HFFc6 (cell line): ENCODE results near the gene LTBP2. TPM values are rescaled to one million over a fixed set of nuclear protein-coding genes. Genes with fewer than 3 reads are reported as not detected.

Source experiments
- DNase-seq: peaks from one replicate; pipeline ENCODE4 v3.0.0-alpha.2; 2018
- H3K27ac Mint-ChIP-seq: 2 replicates; pipeline ENCODE4 v1.8.0; 2020; ENCODE audit warnings: mild to moderate bottlenecking, mixed read lengths
- H3K27me3 Mint-ChIP-seq: 2 replicates; pipeline ENCODE4 v1.8.0; 2021; ENCODE audit warnings: mild to moderate bottlenecking, moderate library complexity, mixed read lengths; ENCODE audit not compliant: insufficient read depth
- H3K36me3 Mint-ChIP-seq: 2 replicates; pipeline ENCODE4 v1.8.0; 2021; ENCODE audit warnings: low read depth, mixed read lengths
- H3K4me1 Mint-ChIP-seq: 2 replicates; pipeline ENCODE4 v1.8.0; 2020; ENCODE audit warnings: low read depth, mixed read lengths
- H3K4me3 Mint-ChIP-seq: 2 replicates; pipeline ENCODE4 v1.8.0; 2020; ENCODE audit warnings: mild to moderate bottlenecking, moderate library complexity, mixed read lengths
- H3K9me3 Mint-ChIP-seq: 2 replicates; pipeline ENCODE4 v1.8.0; 2020; ENCODE audit warnings: mild to moderate bottlenecking, mixed read lengths
- CTCF ChIP-seq: fragments of 200-600 bp; sonication (generic); IDR thresholded peaks from 2 replicates; pipeline ENCODE4 v1.5.0; 2021; ENCODE audit warnings: antibody characterized with exemption, mild to moderate bottlenecking
- total RNA-seq, 6 experiments: library from RNA; stranded (reverse); fragmentation: NEBNext Ultra II Directional; extraction: Animal tissue kit (Norgen Biotek cat#: 25700); gene quantifications; 2 replicates in 1 of 6; 3 replicates in 5 of 6; pipeline ENCODE4 v1.2.3, GENCODE V29; 2021

The LTBP2 gene
- total RNA-seq, 6 experiments from 2014 or later: 109 to 165 (median 120) TPM

- peak within 1 kb of the TSS; percentile 79 for H3K27ac Mint-ChIP-seq
- DNase-seq: no peak
- no peaks in the 10 kb centered on the region; the same call in 1 of the 2 replicates for H3K27me3 Mint-ChIP-seq
- no peaks in the 10 kb centered on the region; the same call in 1 of the 2 replicates for H3K36me3 Mint-ChIP-seq
- H3K9me3 Mint-ChIP-seq: no peaks in the 10 kb centered on the region
- peaks cover 41% of the 10 kb centered on the region for H3K4me1 Mint-ChIP-seq
- no peak within 1 kb of the TSS; the same call in 1 of the 2 replicates for H3K4me3 Mint-ChIP-seq
- no peak for TF ChIP-seq CTCF
These were observed 119.2 kb downstream of the LTBP2 start, which contains the start of gene NPC2 for GRCh38 chr14:74492776-74493342. TSS of gene NPC2 (minus strand) at chr14:74493305. CDS start at chr14:74493274, 31 bp downstream.

- no peak overlapping the region for H3K4me3 Mint-ChIP-seq
- peak; percentile 64 for TF ChIP-seq CTCF
- no peaks in the 10 kb centered on the region; the same call in 1 of the 2 replicates for H3K27me3 Mint-ChIP-seq
- DNase-seq: peak; percentile 41
- no peak overlapping the region for H3K27ac Mint-ChIP-seq
- no peaks in the 10 kb centered on the region for H3K9me3 Mint-ChIP-seq
- H3K4me1 Mint-ChIP-seq: peaks cover 48% of the 10 kb centered on the region
- no peaks in the 10 kb centered on the region for H3K36me3 Mint-ChIP-seq
These were observed 119.9 kb downstream of the LTBP2 start for GRCh38 chr14:74491956-74492775.

GRCh38 chr14:74490486-74490885 lies 121.6 kb downstream of the LTBP2 start:
- Mint-ChIP-seq H3K4me3 (no peak overlapping the region), H3K27ac (no peak overlapping the region), H3K36me3 (no peaks in the 10 kb centered on the region), H3K4me1 (peaks cover 51% of the 10 kb centered on the region), H3K9me3 (no peaks in the 10 kb centered on the region), H3K27me3 (no peaks in the 10 kb centered on the region; the same call in 1 of the 2 replicates)
- no peak for DNase-seq
- no peak for TF ChIP-seq CTCF

GRCh38 chr14:74488786-74489397 lies 123.1 kb downstream of the LTBP2 start:
- peak; percentile 53 for DNase-seq
- Mint-ChIP-seq H3K4me1 (peaks cover 36% of the 10 kb centered on the region), H3K27me3 (no peaks in the 10 kb centered on the region; the same call in 1 of the 2 replicates), H3K4me3 (no peak overlapping the region; the same call in 1 of the 2 replicates), H3K27ac (peak overlapping the region; percentile 11), H3K36me3 (no peaks in the 10 kb centered on the region), H3K9me3 (no peaks in the 10 kb centered on the region)
- TF ChIP-seq CTCF: no peak

GRCh38 chr14:74486164-74486563 lies 125.9 kb downstream of the LTBP2 start:
- H3K27me3 Mint-ChIP-seq: no peaks in the 10 kb centered on the region; the same call in 1 of the 2 replicates
- H3K27ac Mint-ChIP-seq: no peak overlapping the region
- no peak for DNase-seq
- no peaks in the 10 kb centered on the region for H3K36me3 Mint-ChIP-seq
- no peaks in the 10 kb centered on the region for H3K9me3 Mint-ChIP-seq
- no peak for TF ChIP-seq CTCF
- peaks cover 45% of the 10 kb centered on the region for H3K4me1 Mint-ChIP-seq
- H3K4me3 Mint-ChIP-seq: no peak overlapping the region
